K562 (cell line): ENCODE data around the gene UBE2E1. TPM values are rescaled to one million over a fixed set of nuclear protein-coding genes. Genes with fewer than 3 reads are reported as not detected.

Experiments used
- ATAC-seq: fragments of 200-7000 bp; cut with Tn5 transposase; 3 replicates; pipeline ENCODE4 v1.9.1; 2020; ENCODE audit warnings: moderate library complexity
- BruUV-seq: library from RNA; stranded (reverse); fragments of 400-500 nt; replicated peaks from 2 replicates; lab custom pipeline; 2021; lab: Mats Ljungman, UMichigan
- CTCF ChIA-PET: fragments of 300-600 bp; formaldehyde crosslinking; extraction: SDS; loops from one replicate; lab custom pipeline; 2021; ENCODE audit warnings: low intra/inter-chr PET ratio; lab: Yijun Ruan, JAX
- POLR2A ChIA-PET: fragments of 300-600, 350-650 bp; sonication (Branson Sonifier 250); formaldehyde crosslinking; extraction: SDS; loops from one replicate; lab custom pipeline; 2021; ENCODE audit warnings: antibody characterized with exemption, inconsistent platforms; lab: Yijun Ruan, JAX
- DNase-seq, 4 experiments: peaks; one replicate each; pipeline versions ENCODE4 v3.0.0 to v3.0.0-alpha.2; 2011 to 2018; ENCODE audit warnings: low spot score in 3 of 4, mixed read lengths in 3 of 4; ENCODE audit errors: extremely low read depth in 1 of 4
- FAIRE-seq: peaks from 2 replicates; lab custom pipeline; 2011; peaks lifted over from hg19 to GRCh38; lab: Jason Lieb, UNC
- H2AFZ ChIP-seq: 2 replicates; pipeline ENCODE4 v1.6.0; 2011; ENCODE audit warnings: low read depth, low read length, control low read depth, inconsistent platforms
- H3K27ac ChIP-seq: fragments of 200-600 bp; 3 replicates; pipeline ENCODE4 v1.8.0; 2011; ENCODE audit warnings: low read depth, mild to moderate bottlenecking, control low read depth, inconsistent platforms, low read length, moderate library complexity, mixed read lengths; ENCODE audit errors: extremely low read depth
- H3K27me3 ChIP-seq, 2 experiments: fragments of 300-600 bp in 1 of 2; 2 replicates in 1 of 2; 3 replicates in 1 of 2; pipeline versions ENCODE4 v1.6.0 to v1.8.0; 2011; ENCODE audit warnings: inconsistent platforms in 2 of 2, low read length in 2 of 2, mild to moderate bottlenecking in 1 of 2, mixed read lengths in 1 of 2, moderate library complexity in 1 of 2; ENCODE audit not compliant: control insufficient read depth in 2 of 2, insufficient read depth in 2 of 2
- H3K36me3 ChIP-seq: fragments of 300-600 bp; 3 replicates; pipeline ENCODE4 v1.8.0; 2011; ENCODE audit warnings: mild to moderate bottlenecking, low read length, inconsistent platforms; ENCODE audit not compliant: control insufficient read depth, insufficient read depth
- H3K4me1 ChIP-seq, 2 experiments: fragments of 200-600 bp in 1 of 2; replicated peaks in 1 of 2; 2 replicates in 1 of 2; 3 replicates in 1 of 2; pipeline versions ENCODE4 v1.5.1 to v1.8.0; 2011; ENCODE audit warnings: inconsistent platforms in 2 of 2, low read length in 2 of 2, mild to moderate bottlenecking in 1 of 2, mixed read lengths in 1 of 2, moderate library complexity in 1 of 2; ENCODE audit not compliant: control insufficient read depth in 2 of 2, insufficient read depth in 2 of 2
- H3K4me2 ChIP-seq: 2 replicates; pipeline ENCODE4 v1.6.1; 2011; ENCODE audit warnings: low read length, control low read depth, inconsistent platforms, mixed read lengths; ENCODE audit not compliant: insufficient read depth
- H3K4me3 ChIP-seq: fragments of 200-600 bp; sonication (generic), shearing (Covaris generic); 2 replicates; pipeline ENCODE4 v1.5.1; 2016; ENCODE audit warnings: control low read depth, inconsistent platforms
- H3K79me2 ChIP-seq: fragments of 200-600 bp; 3 replicates; pipeline ENCODE4 v1.8.0; 2011; ENCODE audit warnings: low read length, inconsistent platforms; ENCODE audit not compliant: control insufficient read depth, insufficient read depth
- H3K9ac ChIP-seq, 2 experiments: 2 replicates each; pipeline versions ENCODE4 v1.6.0 to v1.6.1; 2011; ENCODE audit warnings: low read depth in 2 of 2, low read length in 2 of 2, control low read depth in 1 of 2, inconsistent platforms in 1 of 2, mild to moderate bottlenecking in 1 of 2, mixed read lengths in 1 of 2; ENCODE audit not compliant: insufficient read depth in 1 of 2
- H3K9me1 ChIP-seq: one replicate; pipeline ENCODE4 v1.6.0; 2011; ENCODE audit warnings: inconsistent platforms, mild to moderate bottlenecking, low read length, moderate library complexity; ENCODE audit not compliant: control insufficient read depth, insufficient read depth
- H3K9me3 ChIP-seq: replicated peaks from 2 replicates; pipeline ENCODE4 v1.5.1; 2011; ENCODE audit warnings: low read depth, low read length, inconsistent platforms; ENCODE audit not compliant: control insufficient read depth, insufficient read depth
- H4K20me1 ChIP-seq: replicated peaks from 2 replicates; pipeline ENCODE4 v1.6.1; 2011; ENCODE audit warnings: low read length, inconsistent platforms, mixed read lengths; ENCODE audit not compliant: control insufficient read depth, insufficient read depth
- HNRNPUL1 ChIP-seq: fragments of 200-400 bp; formaldehyde crosslinking; IDR thresholded peaks from 2 replicates; pipeline ENCODE4 v1.6.1; 2017; ENCODE audit warnings: low read length
- ZNF121 ChIP-seq: sonication (generic); formaldehyde crosslinking; conservative IDR thresholded peaks from 2 replicates; pipeline ENCODE4 v1.8.0; 2022; ENCODE audit warnings: missing genetic modification reagents
- WGBS: fragments of 100-300 bp; shearing (Covaris generic); methylation state at CpG from one replicate; pipeline ENCODE4 v1.1.6; 2016; ENCODE audit warnings: low coverage, mixed read lengths; ENCODE audit not compliant: insufficient coverage; ENCODE audit errors: missing lambda C conversion rate; 5-methylcytosine and 5-hydroxymethylcytosine counted together
- in situ Hi-C: fragments of 300-500 bp; cut with MboI; formaldehyde crosslinking; loops from 4 replicates; pipeline ENCODE4 v1.15.0; 2018; ENCODE audit warnings: inconsistent platforms, mixed read lengths
- intact Hi-C: fragments of 100-400 bp; cut with micrococcal nuclease; formaldehyde crosslinking; loops from 2 replicates; pipeline ENCODE4 v1.14.2; 2022
- polyA plus RNA-seq, 8 experiments: library from polyadenylated mRNA; depleted of rRNA in 4 of 8; stranded (reverse) in 5 of 8; unstranded in 3 of 8; fragments of >200 nt; fragmentation: Nextera tagmentation in 2 of 8; fragmentation: Illumina TruSeq in 1 of 8; extraction: Ambion mirVana in 2 of 8; extraction: Trizol in 1 of 8; gene quantifications; 2 replicates each; pipeline versions ENCODE4 v1.2.1 to v1.2.3, GENCODE V29; 2011 to 2014; ENCODE audit warnings: inconsistent platforms in 1 of 8, missing spikeins in 1 of 8
- total RNA-seq, 7 experiments: library from RNA; depleted of rRNA in 6 of 7; stranded (reverse); fragments of >200 nt in 6 of 7; fragmentation: Illumina TruSeq in 2 of 7; extraction: Trizol in 2 of 7; gene quantifications; 2 replicates each; pipeline versions ENCODE4 v1.2.1 to v1.2.3, GENCODE V29; 2011 to 2021; ENCODE audit warnings: low replicate concordance in 1 of 7
- TF ChIP-seq, protein P1 (sequence below), 2 experiments: IDR thresholded peaks in 1 of 2; conservative IDR thresholded peaks in 1 of 2; 2 replicates each; pipeline ENCODE4 v1.6.1; 2016; ENCODE audit warnings: low read depth in 2 of 2, mild to moderate bottlenecking in 1 of 2, missing compliant biosample characterization in 1 of 2, missing genetic modification characterization in 1 of 2, moderate library complexity in 1 of 2

The UBE2E1 gene
- total and polyA plus RNA-seq, 9 of the 15 experiments (the other 6 are each of a cell fraction or from before 2014, with no cell fraction given) = 54.4 to 294 (median 165) TPM

DNA sequence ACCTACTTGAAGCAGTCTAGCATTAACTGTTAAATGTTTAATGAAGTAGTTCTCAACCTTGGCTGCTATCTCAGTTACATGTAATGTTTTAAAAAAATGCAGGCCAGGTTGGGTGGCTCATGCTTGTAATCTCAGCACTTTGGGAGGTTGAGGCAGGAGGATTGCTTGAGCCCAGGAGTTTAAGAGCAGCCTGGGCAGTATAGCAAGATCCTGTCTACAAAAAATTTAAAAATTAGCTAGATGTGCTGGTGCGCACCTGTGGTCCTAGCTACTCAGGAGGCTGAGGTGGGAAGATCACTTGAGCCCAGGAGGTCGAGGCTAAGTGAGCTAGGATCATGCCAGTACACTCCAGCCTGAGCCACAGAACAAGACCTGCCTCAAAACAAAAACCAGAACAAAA is 29.3 kb downstream of the UBE2E1 start:
- H3K9ac ChIP-seq = no peak overlapping the region
- H3K9me3 ChIP-seq = no peaks in the 10 kb centered on the region
- no peak overlapping the region for H3K27ac ChIP-seq
- TF ChIP-seq ZNF121 (CRISPR knock-in tag) (0 out of 2 replicates have a peak, but pooled peaks have one; percentile 3), HNRNPUL1 (no peak)
- TF ChIP-seq, protein P1, sequence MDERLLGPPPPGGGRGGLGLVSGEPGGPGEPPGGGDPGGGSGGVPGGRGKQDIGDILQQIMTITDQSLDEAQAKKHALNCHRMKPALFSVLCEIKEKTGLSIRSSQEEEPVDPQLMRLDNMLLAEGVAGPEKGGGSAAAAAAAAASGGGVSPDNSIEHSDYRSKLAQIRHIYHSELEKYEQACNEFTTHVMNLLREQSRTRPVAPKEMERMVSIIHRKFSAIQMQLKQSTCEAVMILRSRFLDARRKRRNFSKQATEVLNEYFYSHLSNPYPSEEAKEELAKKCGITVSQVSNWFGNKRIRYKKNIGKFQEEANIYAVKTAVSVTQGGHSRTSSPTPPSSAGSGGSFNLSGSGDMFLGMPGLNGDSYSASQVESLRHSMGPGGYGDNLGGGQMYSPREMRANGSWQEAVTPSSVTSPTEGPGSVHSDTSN (CRISPR knock-in tag; IDR thresholded peaks at IDR 0.05; ENCODE audit: low read depth) = no peak
- TF ChIP-seq, protein P1 (tag; conservative IDR thresholded peaks at IDR 0.05; ENCODE audit: low read depth) = no peak
- H3K36me3 ChIP-seq = peaks cover 4% of the 10 kb centered on the region; the same call in 2 of the 3 replicates
- peaks cover 0 to 3% of the 10 kb centered on the region in 2 experiments; a peak in 2 of 5 replicates for H3K4me1 ChIP-seq
- H3K79me2 ChIP-seq = peaks cover 58% of the 10 kb centered on the region
- H3K27me3 ChIP-seq = no peaks in the 10 kb centered on the region
- H3K4me3 ChIP-seq = no peak overlapping the region
- peaks cover 7% of the 10 kb centered on the region; the same call in 1 of the 2 replicates for H4K20me1 ChIP-seq
- no peak overlapping the region for H3K4me2 ChIP-seq
- intact Hi-C loops (no loop called here), in situ Hi-C loops (no loop called here)
- DNase-seq (no peak), ATAC-seq (no peak), FAIRE-seq (no peak)
- ChIA-PET POLR2A (interaction anchor here (0.8 to 8.7 kb wide), 6 partner anchors 9 to 47 kb away, joined by 3 to 41 read pairs (median 6); no protein-coding TSS in a partner anchor), CTCF (no interaction called here)
- no peaks in the 10 kb centered on the region for H3K9me1 ChIP-seq
- 83% methylated on average over 2 of the region's 2 CpGs for WGBS
- BruUV-seq = no TSS peak
- H2AFZ ChIP-seq = no peak overlapping the region
